Transverse colon (tissue), 3 donors: ENCODE measurements around the gene RGSL1.

Experiments used
- CTCF ChIP-seq, 5 experiments: fragments of 200-600 bp in 3 of 5; fragments of 450-650 bp in 2 of 5; sonication (generic) in 3 of 5; IDR thresholded peaks; 1 replicate in 2 of 5; 2 replicates in 3 of 5; pipeline ENCODE4 v1.5.1; 2016 to 2017; ENCODE audit warnings: antibody characterized with exemption in 5 of 5, inconsistent platforms in 3 of 5, mild to moderate bottlenecking in 2 of 5, moderate library complexity in 1 of 5
- POLR2A ChIP-seq: fragments of 450-650 bp; IDR thresholded peaks from one replicate; pipeline ENCODE4 v1.6.1; 2016; ENCODE audit warnings: antibody characterized with exemption, mild to moderate bottlenecking, moderate library complexity

GRCh38 chr1:182495693-182496092 is 45.7 kb downstream of the RGSL1 start:
- TF ChIP-seq CTCF (IDR thresholded peaks at IDR 0.05) (no peak), POLR2A (no peak)
